ENCODE measurements around the gene MYO9B. TPM values are rescaled to one million over a fixed set of nuclear protein-coding genes. Genes with fewer than 3 reads are reported as not detected.

MYO9B gene
- total RNA-seq, 1 experiment from 2014 or later: 74.6 TPM

GRCh38 chr19:17245535-17245984 is 170.0 kb downstream of the MYO9B start, which contains the start of gene NR2F6:
NR2F6 (minus strand) TSS chr19:17245919; CDS start chr19:17245220, 699 bp downstream.
- peak within 1 kb of the TSS; percentile 91 for H3K27ac ChIP-seq (ENCODE audit: low read depth, low read length)
- no peaks in the 10 kb centered on the region for H3K27me3 ChIP-seq (ENCODE audit: insufficient read depth, low read length)
- ATAC-seq (peak; percentile 4), DNase-seq (ENCODE audit: low read depth, low spot score) (no peak)
- peak within 1 kb of the TSS; percentile 86 for H3K9ac ChIP-seq (ENCODE audit: low read length)
- ChIA-PET CTCF (no interaction called here), RAD21 (ENCODE audit: low non-redundant PET in 1 of 2, low total read pairs in 2 of 2, uncharacterized antibody in 2 of 2, unreplicated experiment in 2 of 2) (no interaction called here), POLR2A (no interaction called here)
- peak within 1 kb of the TSS; percentile 87 to 94 for H3K4me3 ChIP-seq (replicated peaks in 1 of 2; ENCODE audit: low read depth in 1 of 2, low read length in 2 of 2)
- peaks cover 42% of the 10 kb centered on the region for H3K79me2 ChIP-seq (ENCODE audit: insufficient read depth, low read length)
- peaks cover 0 to under 1% of the 10 kb centered on the region in 2 experiments; a peak in 1 of 4 replicates for H3K36me3 ChIP-seq (ENCODE audit: control insufficient read depth in 1 of 2, insufficient read depth in 2 of 2, low read length in 2 of 2)
- intact Hi-C loops (cut with micrococcal nuclease): no loop called here
- H4K20me1 ChIP-seq (ENCODE audit: insufficient read depth): no peaks in the 10 kb centered on the region
- no peaks in the 10 kb centered on the region for H3K9me2 ChIP-seq (ENCODE audit: insufficient read depth)
- peak within 1 kb of the TSS; percentile 99 for H3K4me2 ChIP-seq (ENCODE audit: low read length)
- no TSS peak for BruUV-seq (replicated peaks)
- H2AFZ ChIP-seq (ENCODE audit: low read depth, low read length, poor library complexity, severe bottlenecking): no peak within 1 kb of the TSS
- H3K4me1 ChIP-seq (ENCODE audit: control insufficient read depth in 1 of 2, insufficient read depth in 2 of 2, low read length in 2 of 2): peaks cover 50 to 73% of the 10 kb centered on the region in 2 experiments
- no peaks in the 10 kb centered on the region for H3K9me3 ChIP-seq (ENCODE audit: control insufficient read depth in 1 of 2, insufficient read depth in 1 of 2, low read depth in 1 of 2, low read length in 2 of 2)
- TF ChIP-seq, protein P1, sequence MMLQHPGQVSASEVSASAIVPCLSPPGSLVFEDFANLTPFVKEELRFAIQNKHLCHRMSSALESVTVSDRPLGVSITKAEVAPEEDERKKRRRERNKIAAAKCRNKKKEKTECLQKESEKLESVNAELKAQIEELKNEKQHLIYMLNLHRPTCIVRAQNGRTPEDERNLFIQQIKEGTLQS (IDR thresholded peaks at IDR 0.05): no peak
- TF ChIP-seq, protein P2, sequence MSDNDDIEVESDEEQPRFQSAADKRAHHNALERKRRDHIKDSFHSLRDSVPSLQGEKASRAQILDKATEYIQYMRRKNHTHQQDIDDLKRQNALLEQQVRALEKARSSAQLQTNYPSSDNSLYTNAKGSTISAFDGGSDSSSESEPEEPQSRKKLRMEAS (IDR thresholded peaks at IDR 0.05): no peak
- TF ChIP-seq YY1 (IDR thresholded peaks at IDR 0.05; ENCODE audit: extremely low read depth, insufficient replicate concordance, low read depth, low read length): no peak
- no peak for TF ChIP-seq EZH2phosphoT487 (IDR thresholded peaks at IDR 0.05; ENCODE audit: borderline replicate concordance)
- TF ChIP-seq ZNF274 (IDR thresholded peaks at IDR 0.05; ENCODE audit: low read depth, low read length): no peak
- no peak for TF ChIP-seq SIN3A (IDR thresholded peaks at IDR 0.05; ENCODE audit: low read depth)
- TF ChIP-seq ZBTB33 (IDR thresholded peaks at IDR 0.05; ENCODE audit: extremely low read depth, insufficient replicate concordance, low read length): no peak
- TF ChIP-seq SP1 (IDR thresholded peaks at IDR 0.05; ENCODE audit: low read depth): no peak
- TF ChIP-seq TCF7L2 (IDR thresholded peaks at IDR 0.05; ENCODE audit: borderline replicate concordance, extremely low read depth, insufficient read depth, insufficient read length): no peak
- TF ChIP-seq CEBPB (IDR thresholded peaks at IDR 0.05; ENCODE audit: low read depth): no peak
- TF ChIP-seq JUND (IDR thresholded peaks at IDR 0.05): no peak
- TF ChIP-seq SRF (IDR thresholded peaks at IDR 0.05; ENCODE audit: low read depth): no peak
- TF ChIP-seq RAD21 (IDR thresholded peaks at IDR 0.05; ENCODE audit: low read depth): no peak
- TF ChIP-seq POLR2AphosphoS5 (IDR thresholded peaks at IDR 0.05; ENCODE audit: low read depth, low read length): peak; percentile 59
- TF ChIP-seq ZFX (IDR thresholded peaks at IDR 0.05): peak; percentile 64

Measured in HCT116 (cell line).